NK-92 (cell line): ENCODE data around the gene AMER2.
"Not testable (repeated sequence)": the region's sequence is repeated elsewhere in the genome, so short reads cannot be mapped to it uniquely, and the experiment has no call there.

Source experiments
- DNase-seq: peaks from one replicate; lab custom pipeline; 2025; ENCODE audit not compliant: unreplicated experiment; lab: John Stamatoyannopoulos, UW

Gene AMER2

DNA sequence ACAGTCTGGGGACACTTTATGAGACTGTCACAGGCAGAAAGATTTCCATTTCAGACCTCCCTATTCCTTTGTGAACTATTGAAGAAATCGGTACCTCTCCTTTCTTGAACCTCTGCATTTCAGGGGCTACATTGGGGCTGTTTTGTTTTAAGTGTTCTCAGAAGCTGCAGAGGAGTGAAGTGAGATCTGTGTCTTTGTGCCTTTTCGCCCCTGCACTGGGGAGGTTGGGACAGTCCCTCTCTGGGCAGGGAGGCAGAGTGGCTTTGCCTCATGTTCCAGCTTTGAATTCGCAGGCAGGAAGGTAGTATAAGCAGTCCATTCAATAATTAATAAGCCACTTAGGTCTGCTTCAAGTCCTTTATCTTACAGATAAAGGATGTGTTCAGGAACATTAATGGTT lies 9.5 kb upstream of the AMER2 start:
- no peak for DNase-seq

DNA sequence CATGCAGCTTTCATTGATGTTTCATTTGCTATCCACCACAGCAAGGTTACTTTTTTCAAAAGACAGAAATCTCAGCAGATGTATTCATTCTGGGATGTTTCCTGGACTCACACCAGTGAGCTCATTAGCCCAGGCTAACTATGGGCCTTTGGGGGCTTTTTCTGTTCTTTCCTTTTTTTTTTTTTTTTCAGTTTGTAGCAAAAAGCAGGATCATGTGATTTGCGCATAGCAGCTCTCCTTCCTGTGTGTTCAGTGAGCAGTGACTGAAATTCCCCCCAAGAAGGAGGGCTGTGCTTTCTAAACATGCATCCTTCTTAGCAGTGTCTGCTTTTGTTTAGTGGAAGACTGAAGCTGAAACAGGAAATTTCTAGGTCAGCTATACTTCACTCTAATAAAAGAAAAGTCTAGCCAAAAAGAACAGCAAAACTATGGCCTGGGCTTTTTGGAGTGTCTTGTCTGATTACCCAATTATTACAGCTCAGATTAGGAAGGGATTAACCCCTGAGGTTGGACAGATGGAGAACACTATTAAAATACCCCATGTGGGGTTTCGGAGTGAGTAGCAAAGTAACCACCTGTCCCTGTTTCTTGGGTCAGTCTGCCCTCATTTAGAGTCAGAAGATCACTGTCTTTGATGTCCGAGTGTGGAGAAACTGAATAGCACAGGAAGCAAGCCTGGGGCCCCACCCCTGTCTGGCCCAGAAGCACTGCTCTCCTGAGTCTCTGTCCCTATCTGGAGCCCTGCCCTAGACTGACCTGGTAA lies 8.9 kb upstream of the AMER2 start:
- no peak for DNase-seq

DNA sequence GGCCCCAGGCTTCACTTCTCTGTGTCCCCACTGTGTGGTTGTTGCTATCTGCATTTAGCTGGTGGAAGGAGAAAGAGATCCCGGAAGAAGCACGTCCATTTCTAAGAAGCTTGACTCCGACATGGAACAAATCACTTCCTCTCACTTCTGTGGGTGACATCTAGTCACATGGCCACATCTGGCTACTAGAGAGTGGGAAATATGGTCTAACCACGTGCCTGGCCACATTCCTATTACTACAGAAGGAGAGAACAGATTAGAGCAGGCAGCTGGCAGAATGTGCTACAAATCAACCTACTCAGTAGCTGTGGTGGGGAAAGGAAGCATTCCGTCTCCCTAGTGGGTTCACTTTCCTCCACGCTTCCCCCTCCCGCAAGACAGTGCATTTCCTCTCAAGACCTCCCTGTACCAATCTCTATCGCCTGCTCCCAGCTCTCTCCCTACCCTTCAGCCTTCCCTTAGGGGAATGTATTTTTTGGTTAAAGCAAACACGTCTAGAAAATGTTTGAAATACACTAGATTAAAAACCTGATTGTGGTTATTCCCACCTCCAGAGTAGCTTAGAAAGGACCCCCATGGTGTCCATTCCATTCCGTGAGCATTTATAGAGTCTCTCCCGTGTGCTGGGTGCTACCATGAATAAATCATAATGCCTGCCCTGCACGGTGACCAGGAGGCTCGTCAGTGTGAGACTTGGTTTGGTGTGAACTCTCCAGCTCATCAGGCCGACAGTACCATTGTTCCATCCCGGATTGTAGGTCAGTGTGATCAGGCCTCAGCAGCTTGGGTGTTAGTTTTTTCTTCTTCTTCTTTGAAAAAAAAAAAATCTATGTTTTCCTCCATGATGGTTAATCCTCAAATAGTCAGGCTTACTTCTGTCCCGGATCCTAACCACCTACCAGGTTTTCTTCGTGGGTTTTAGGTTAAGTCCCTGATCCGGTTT lies 8.0 kb upstream of the AMER2 start:
- DNase-seq = no peak

DNA sequence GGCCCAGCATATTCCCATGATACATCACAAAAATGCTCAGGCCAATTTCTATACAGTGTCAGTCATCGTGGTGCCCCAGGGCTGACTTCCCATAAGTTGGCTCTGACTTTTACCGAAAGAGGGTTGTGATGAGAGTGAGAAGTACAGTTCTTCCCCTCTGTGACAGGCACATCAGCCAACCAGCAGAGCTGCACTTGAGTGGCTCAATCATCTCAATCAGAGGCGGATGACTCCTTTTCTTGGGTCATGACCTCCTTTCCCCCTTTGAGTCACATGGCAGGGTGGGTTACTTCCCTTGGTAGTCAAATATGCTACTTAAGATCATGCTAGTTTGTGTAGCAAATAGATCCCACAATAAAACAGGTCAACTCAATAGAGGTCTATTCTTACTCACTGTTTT lies 6.9 kb upstream of the AMER2 start:
- DNase-seq = no peak

DNA sequence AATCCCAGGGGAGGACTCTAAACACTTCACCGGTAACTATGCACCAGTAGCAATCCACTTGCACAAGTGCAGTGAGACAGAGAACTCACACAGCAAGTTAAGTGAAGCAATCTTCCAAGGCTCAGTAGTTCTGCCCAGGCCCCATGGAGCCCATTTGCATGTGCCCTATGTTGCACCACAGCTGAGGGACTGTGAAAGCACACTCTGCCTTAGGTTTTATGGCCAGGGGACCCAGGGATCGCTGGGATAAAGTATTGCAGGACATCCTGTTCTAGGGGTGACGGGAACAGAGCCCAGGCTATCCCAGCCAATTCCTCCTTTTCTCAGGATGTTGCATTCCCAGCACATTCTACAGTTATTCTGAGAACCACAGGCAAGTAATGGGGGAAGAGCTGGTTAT lies 6.0 kb upstream of the AMER2 start:
- no peak for DNase-seq

DNA sequence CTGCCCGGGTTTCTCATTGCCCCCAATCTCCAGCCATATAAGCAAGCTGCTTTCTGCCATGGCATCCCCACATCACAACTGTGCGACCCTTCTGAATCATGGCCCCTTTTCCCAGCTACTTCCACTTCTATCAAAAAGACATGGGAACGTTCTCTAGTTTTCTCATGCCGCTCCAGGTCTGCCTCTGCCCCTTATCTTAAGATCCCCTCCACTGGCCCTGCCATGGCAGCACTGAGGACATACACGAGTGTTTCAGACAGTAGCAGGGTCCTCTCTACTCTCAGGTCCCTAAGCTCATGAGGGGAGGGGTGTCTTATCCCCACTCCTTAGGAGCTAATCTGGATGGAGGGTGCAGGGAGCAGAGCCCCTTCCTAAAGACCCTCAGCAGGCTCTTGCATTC lies 5.5 kb upstream of the AMER2 start:
- no peak for DNase-seq

DNA sequence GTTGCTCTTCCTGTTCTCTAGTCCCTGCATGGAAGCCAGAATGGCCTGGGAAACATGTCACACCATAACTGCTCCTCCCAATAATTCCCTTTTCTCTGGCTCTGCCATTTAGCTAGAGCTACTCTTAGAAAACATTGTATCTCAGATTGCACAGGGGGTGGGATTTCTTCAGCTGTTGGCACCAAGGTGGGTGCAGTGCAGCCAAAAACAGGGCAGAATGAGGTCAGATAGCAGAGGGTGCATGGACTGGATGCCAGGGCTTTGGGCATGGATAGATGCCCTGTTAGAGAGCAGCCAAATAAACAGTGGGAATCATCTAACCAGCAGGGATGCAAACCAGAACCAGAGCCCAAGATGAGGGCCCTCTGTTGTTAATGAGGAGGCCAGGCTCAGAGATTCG lies 4.9 kb upstream of the AMER2 start:
- DNase-seq = no peak

DNA sequence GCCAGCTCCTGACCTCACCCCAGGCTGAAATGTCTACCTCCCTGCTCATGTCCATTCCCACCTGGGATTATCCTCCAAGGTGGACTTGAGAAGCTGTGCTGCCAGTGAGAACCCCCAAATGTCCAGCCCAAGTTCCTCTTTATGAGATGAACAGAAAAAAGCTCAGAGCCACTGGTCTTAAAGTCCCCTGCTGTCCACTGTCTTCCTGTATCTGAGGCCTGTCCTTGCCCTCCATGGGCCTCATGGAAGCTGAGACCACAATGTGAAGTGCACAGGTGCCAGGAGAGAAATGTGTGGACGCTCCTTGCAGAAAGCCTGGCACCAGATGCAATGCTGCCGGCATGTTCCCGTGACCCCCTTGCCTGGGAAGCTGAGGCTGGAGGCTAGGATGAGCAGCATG lies 3.3 kb upstream of the AMER2 start:
- DNase-seq = no peak

DNA sequence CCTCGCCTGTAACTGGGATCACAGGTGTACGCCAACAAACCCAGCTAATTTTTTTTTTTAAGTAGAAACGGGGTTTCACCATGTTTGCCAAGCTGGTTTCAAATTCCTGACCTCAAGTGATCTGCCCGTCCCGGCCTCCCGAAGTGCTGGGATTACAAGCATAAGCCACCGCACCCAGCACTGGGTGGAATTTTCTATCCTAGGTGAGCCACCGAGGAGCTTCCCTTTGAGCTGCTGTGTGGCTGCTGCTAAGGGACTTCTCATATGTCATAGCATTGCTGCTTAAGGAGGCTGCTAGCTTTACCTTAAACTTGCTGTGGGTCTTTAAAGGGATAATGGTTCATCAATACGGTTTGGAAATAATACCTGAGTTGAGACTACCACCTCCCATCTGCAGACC lies 2.9 kb upstream of the AMER2 start:
- DNase-seq = no peak

DNA sequence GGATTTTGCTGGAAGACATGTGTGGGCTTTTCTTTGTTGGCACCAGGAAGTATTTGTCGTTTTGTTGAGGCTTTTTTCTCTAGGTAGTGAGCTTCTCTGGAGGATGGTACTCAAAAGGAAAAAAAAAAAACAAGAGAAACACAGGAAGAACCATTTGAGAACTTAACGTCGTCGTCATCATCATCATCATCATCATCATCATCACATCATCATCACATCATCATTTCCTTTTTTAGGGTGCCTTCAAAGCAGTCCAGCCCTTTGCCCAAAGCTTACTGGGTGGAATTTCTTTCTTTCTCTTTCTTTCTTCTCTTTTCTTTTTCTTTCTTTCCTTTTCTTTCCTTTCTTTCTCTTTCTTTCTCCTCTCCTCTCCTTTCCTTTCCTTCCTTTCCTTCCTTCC lies 2.2 kb upstream of the AMER2 start:
- no peak for DNase-seq

DNA sequence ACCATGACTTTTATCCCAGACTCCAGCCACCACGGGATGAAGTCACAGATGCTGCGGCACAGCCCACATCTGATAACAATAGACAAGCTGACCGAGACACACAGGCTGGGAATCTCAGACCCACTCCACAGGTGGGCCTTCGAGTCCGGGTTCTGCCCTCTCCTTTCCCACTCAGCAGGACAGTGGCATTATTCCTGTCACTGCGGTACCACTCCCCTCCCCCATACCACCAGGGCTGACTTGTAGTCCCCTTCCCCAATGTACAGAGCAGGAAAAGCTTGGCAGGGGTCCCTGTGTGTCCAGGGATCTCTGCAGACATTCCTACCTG lies 179 bp upstream of the AMER2 start:
- DNase-seq = no peak

DNA sequence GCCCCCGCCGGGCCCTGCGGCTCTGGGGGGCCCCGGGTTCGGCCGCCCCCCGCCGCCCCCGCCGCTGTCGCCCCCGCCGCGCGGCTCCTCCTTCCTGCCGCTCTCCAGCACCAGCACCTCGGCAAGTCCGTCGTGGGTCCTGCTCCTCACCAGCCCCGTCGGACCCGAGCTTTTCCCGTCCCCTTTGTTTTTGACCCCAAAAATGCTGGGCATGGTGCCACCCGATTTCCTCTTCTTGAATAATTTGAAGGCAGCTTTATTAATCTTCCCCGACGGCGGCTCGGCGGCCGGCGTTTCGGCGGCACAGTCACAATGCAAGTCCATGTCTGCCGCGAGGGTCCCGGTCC lies 945 bp downstream of the AMER2 start:
- DNase-seq = no peak

DNA sequence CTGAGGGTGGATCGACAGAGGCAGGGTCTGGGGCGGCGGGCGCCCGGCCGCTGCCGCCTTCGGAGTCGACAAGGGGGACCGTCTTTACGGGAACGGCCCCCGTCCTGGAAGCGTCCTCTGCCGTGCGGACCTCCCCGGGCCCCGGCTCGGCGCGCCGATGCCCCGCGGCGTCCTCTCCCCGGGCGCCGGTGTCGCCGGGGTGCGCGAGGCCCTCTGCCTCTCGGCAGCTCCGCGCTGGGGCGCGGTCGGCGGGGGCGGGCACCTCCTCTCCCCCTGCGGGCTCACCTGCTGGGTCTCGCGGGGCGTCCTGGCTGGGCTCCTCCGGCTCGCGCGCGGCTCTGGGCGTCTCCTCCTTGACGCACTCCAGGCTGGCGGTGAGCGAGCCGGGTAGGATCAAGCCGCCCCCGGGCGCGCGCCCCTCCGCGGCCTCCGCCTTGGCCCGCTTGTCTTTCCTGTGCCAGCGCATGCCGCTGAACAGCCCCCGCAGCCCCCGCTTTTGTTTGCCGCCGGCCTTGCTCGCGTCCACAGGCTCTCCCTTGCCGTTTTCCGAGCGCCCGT lies 1.5 kb downstream of the AMER2 start:
- no peak for DNase-seq

DNA sequence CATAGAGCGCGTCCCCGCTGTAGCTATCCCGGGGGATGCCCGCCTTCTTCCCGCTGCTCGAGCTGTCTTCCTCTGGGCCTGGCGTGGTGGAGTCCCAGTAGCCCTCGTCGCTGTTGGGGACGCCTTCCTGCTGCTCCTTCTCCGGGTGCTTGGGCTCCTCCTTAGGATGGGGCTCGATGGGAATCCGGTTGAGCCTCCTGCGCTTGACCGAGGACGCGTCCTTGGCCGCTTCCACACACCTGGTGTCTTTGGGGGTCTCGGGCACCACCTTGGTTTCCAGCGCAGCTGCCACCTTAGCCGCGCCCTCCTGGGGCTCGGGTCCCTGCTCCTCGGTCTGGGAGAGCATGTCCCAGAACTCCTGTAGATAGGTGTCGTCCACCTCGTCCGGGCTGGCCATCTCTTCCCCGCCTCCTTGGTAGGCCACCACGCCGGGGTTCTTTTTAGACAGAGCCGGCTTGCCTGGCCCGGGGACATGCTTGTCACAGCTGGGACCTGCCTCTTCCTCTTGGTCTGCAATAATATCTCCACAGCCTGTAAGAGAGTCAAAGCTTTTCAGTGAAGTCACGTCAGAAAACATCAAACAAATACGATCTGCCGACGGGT lies 2.0 kb downstream of the AMER2 start:
- DNase-seq = no peak

DNA sequence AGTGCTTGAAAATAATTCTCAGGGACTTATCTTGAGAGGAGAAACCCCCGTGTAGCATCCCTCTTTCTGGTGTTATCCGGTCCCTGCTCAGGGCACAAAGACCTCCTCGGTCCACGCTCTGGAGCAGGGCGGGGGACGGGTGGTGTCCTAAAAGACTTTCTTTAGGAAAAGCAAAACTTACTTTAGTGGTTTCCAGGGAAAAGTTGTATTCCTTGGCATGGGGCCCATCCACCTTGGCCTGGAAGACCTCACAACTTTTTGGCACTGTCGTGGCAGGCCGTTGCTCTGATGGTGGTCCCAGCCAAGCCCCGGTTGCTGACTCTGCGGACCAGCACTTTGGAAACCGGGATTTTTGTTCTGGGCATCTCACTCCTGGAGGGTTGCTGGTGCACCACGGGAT lies 2.7 kb downstream of the AMER2 start:
- no peak for DNase-seq

DNA sequence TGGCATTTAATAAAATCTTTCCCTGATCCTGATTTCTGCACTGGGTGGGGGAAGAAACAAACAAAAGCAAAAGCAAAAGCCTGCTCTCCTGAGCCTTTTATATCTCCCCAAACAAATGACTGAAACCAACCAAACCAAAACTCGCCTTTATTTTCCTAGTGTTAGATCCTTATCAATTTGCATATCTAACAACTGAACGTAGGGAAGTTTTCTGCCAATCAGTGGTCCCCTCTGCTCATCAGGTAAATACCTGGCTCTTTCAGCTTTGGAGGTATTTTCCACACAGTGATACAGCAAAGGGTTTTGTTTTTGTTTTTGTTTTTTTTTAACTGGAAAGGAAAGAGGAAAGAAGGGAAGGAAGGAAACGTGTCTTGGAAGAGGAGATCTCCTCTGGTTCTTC lies 3.3 kb downstream of the AMER2 start:
- DNase-seq = no peak

DNA sequence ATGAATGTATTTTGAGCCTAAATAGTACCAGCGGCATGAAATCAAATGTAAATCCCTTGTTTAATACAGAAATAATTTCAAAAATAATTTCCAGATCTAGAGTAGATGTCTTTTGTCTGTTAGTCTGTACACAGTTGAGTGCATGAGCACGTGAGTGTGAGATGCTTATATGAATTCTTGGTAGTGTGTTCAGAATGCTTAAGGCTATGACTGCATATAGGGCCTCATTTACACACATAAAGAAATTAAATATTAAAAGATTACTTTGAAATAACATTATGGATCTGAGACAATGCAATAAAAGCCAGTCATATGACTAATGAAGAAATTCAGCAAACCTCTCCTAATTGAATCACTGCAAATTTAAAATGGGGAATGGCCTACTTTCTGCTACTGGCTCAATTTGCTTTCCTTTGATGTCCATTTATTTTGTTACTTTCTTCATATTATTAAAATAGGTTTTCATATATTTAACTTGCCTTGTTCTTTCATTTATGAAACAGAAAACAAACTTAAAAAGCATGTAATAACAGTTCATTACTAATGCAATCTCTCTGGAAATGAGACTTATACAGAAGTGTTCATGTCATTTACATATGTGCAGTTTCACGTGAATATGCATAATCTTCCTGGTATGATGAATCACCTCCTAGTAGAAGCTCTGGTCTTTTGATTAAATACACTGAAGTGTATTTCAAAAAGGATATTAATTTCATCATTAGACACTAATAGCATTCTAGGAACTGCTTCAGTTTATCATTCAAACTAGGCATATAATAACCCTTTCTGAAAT lies 4.5 kb downstream of the AMER2 start:
- no peak for DNase-seq

DNA sequence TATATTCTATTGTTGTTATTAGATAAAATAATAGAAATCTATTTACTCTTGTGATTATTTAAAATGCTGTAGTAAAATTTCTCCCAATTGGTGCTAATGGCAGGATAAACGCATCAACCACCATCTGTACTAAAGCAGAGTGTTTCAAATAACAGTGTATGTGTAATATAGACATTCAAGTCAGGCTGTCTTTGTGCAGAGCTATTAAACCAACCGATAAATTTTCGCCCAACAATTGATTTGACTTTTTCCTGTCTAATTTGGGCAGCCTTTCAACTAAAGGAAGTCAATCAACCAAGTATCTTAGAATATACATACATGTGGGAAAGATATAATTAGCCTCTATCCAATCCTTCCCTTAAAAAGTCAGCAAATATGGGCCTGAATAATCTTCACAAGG lies 5.8 kb downstream of the AMER2 start:
- no peak for DNase-seq

DNA sequence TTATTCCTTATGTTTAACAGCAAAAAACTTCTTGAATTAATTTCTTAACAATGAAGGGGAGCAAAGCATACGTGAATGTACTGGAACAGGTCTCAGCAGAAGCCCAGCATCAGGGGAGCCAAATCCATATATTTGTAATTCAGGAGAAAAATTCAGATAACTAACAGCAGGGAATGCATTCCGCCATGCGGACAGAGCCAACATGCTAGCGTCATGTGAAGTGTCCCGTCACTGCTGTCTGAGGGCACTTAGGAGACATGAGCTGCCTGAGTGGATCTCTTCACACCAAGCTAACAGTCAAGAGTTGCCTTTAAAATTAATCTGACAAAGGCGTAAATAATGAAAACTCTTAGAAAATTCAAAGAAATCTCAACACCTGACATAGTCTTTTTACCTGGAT lies 6.4 kb downstream of the AMER2 start:
- no peak for DNase-seq

DNA sequence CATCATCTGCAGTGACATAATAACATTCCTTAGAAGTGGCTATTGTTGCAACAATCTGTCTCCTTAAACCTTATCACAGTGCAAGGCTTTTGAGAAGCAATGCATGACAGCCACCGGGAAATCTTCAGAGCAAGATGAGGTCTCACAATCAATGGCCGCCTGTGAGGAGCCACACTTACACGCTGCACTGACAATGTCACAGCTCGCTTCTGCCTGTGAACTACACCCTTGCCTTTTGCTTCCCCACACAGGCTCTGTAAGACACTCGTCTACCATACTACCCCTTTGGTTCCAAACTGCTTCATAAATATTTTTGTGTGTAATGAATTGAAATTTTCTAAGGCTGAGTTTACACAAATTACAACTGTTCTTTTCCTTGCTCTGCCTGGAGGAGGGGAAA lies 6.9 kb downstream of the AMER2 start:
- DNase-seq = not testable (repeated sequence)

DNA sequence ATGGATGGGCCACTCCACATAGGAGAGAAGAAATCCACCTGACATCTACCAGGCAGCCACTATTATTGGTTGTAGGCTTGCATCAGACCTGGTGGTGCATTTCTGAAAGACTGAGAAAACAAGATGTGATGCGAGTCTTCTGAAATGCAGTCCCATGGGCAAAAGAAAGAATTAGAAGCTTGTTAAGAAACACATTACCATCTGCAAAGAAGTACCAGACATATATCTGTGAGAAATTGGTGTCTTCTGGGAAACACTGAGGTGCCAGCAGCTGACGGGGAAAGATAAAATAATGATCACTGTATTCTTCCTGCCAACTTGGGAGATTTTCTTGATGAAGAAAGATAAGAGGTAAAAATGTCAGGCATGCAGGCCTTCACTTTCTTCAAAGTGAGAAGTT lies 14.4 kb downstream of the AMER2 start:
- no peak for DNase-seq
